OCI-LY7 (cell line): ENCODE measurements around the gene TSPAN5. TPM values are rescaled to one million over a fixed set of nuclear protein-coding genes. Genes with fewer than 3 reads are reported as not detected.

Experiments used
- BruUV-seq: library from RNA; stranded (reverse); fragments of 400-500 nt; replicated peaks from 2 replicates; lab custom pipeline; 2021; lab: Mats Ljungman, UMichigan
- CTCF ChIA-PET: fragments of 300-600 bp; sonication (Branson Sonifier 250); formaldehyde crosslinking; loops from one replicate; lab custom pipeline; 2022; ENCODE audit warnings: antibody characterized with exemption; ENCODE audit not compliant: unreplicated experiment; lab: Charles Lee
- POLR2A ChIA-PET: fragments of 300-600 bp; sonication (Branson Sonifier 250); formaldehyde crosslinking; loops from one replicate; lab custom pipeline; 2022; ENCODE audit warnings: antibody characterized with exemption; lab: Charles Lee
- DNase-seq: peaks from one replicate; pipeline ENCODE4 v3.0.0-alpha.2; 2015; ENCODE audit warnings: low spot score
- H2AFZ ChIP-seq: fragments of 200-600 bp; sonication (generic), shearing (Covaris generic); 2 replicates; pipeline ENCODE4 v1.6.1; 2014; ENCODE audit warnings: mild to moderate bottlenecking, antibody characterized with exemption, low read length, moderate library complexity
- H3K27ac ChIP-seq: fragments of 200-600 bp; sonication (generic); 2 replicates; pipeline ENCODE4 v1.5.1; 2014; ENCODE audit warnings: mixed run types, low read depth, mild to moderate bottlenecking, moderate library complexity, low read length, inconsistent platforms; ENCODE audit not compliant: poor library complexity, severe bottlenecking
- H3K36me3 ChIP-seq: fragments of 200-600 bp; sonication (generic); 2 replicates; pipeline ENCODE4 v1.6.1; 2014; ENCODE audit warnings: mild to moderate bottlenecking, antibody characterized with exemption, low read length, moderate library complexity, mixed read lengths; ENCODE audit not compliant: insufficient read depth
- H3K4me1 ChIP-seq: fragments of 200-600 bp; sonication (generic); 2 replicates; pipeline ENCODE4 v1.5.1; 2014; ENCODE audit warnings: mild to moderate bottlenecking, low read length; ENCODE audit not compliant: insufficient read depth, poor library complexity, severe bottlenecking
- H3K4me2 ChIP-seq: fragments of 200-600 bp; sonication (generic); 2 replicates; pipeline ENCODE4 v1.6.1; 2014; ENCODE audit warnings: mild to moderate bottlenecking, low read length
- H3K4me3 ChIP-seq: fragments of 200-600 bp; sonication (generic); 2 replicates; pipeline ENCODE4 v1.5.1; 2014; ENCODE audit warnings: mild to moderate bottlenecking, low read depth, low read length; ENCODE audit not compliant: poor library complexity, severe bottlenecking
- H3K79me2 ChIP-seq: fragments of 200-600 bp; sonication (generic); 2 replicates; pipeline ENCODE4 v1.6.1; 2016; ENCODE audit warnings: low read depth, mild to moderate bottlenecking, low read length, moderate library complexity, mixed read lengths; ENCODE audit not compliant: insufficient read depth
- H3K9me2 ChIP-seq: fragments of 200-600 bp; sonication (generic); 2 replicates; pipeline ENCODE4 v1.6.1; 2016; ENCODE audit warnings: mild to moderate bottlenecking, low read length, mixed read lengths; ENCODE audit not compliant: insufficient read depth
- H3K9me3 ChIP-seq: fragments of 200-600 bp; sonication (generic); 2 replicates; pipeline ENCODE4 v1.6.1; 2014; ENCODE audit warnings: mild to moderate bottlenecking, mixed run types, low read length, mixed read lengths
- H4K20me1 ChIP-seq: fragments of 200-600 bp; sonication (generic); 2 replicates; pipeline ENCODE4 v1.6.1; 2014; ENCODE audit warnings: mild to moderate bottlenecking, antibody characterized with exemption, low read length, moderate library complexity, mixed read lengths; ENCODE audit not compliant: insufficient read depth
- EZH2phosphoT487 ChIP-seq: fragments of 200-600 bp; sonication (generic); IDR thresholded peaks from 2 replicates; pipeline ENCODE4 v1.6.1; 2018; ENCODE audit warnings: low read depth, borderline replicate concordance, mild to moderate bottlenecking, mixed run types, antibody characterized with exemption, low read length, moderate library complexity, mixed read lengths
- intact Hi-C: fragments of 100-400 bp; cut with micrococcal nuclease; formaldehyde crosslinking; loops from one replicate; pipeline ENCODE4 v1.10.0; 2022; ENCODE audit not compliant: unreplicated experiment
- total RNA-seq, 2 experiments: library from RNA; depleted of rRNA in 1 of 2; stranded (reverse); fragments of >200 nt in 1 of 2; shearing (Covaris generic) in 1 of 2; gene quantifications; 2 replicates each; pipeline ENCODE4 v1.2.3, GENCODE V29; 2014 to 2022
- TF ChIP-seq, protein P1 (sequence below): fragments of 200-600 bp; sonication (generic); conservative IDR thresholded peaks from 2 replicates; pipeline ENCODE4 v1.5.1; 2014; ENCODE audit warnings: mild to moderate bottlenecking, antibody characterized with exemption, low read length, moderate library complexity, mixed read lengths

Gene TSPAN5
- total RNA-seq, 2 experiments from 2014 or later: not detected

DNA sequence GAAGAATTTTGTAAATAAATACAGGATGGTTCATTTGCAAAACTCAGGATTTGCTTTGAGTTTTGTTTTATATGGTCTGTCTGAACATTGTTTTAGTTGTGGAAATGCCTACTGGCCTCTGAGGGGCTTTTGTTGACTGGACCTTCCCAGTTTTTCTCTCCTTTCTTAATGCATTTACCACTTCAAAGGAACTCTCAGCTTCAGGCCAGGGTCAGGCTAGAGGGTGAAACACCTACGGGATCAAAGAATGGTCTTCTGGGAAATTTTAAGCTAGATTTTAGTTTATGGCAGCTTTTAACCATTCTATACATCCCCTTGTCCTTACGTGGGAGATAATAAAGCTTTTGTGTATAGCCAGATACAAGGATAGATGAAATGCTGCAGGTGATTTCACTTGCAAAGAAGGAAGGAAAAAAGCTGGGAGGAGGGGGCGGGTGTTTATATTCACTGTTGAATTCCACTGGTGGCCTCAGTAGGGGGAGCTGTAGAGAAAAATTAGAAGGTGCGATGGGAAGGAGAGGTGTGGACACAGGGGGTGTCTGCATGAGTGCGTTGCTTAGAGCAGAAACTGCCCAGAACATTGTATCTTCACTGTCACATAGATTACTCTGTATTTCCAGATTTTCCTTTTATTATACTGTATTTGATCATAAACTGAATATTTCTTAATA lies 151.8 kb downstream of the TSPAN5 start:
- Histone ChIP-seq H3K9me3 (no peaks in the 10 kb centered on the region), H3K4me2 (no peak overlapping the region), H3K27ac (no peak overlapping the region), H3K4me1 (no peaks in the 10 kb centered on the region), H4K20me1 (no peaks in the 10 kb centered on the region), H3K4me3 (no peak overlapping the region), H3K9me2 (no peaks in the 10 kb centered on the region), H2AFZ (no peak overlapping the region), H3K79me2 (no peaks in the 10 kb centered on the region), H3K36me3 (no peaks in the 10 kb centered on the region)
- POLR2A ChIA-PET: interaction anchor here (0.6 kb wide), 1 partner anchor 355 kb away, joined by 3 read pairs; no protein-coding TSS in a partner anchor
- TF ChIP-seq, protein P1, sequence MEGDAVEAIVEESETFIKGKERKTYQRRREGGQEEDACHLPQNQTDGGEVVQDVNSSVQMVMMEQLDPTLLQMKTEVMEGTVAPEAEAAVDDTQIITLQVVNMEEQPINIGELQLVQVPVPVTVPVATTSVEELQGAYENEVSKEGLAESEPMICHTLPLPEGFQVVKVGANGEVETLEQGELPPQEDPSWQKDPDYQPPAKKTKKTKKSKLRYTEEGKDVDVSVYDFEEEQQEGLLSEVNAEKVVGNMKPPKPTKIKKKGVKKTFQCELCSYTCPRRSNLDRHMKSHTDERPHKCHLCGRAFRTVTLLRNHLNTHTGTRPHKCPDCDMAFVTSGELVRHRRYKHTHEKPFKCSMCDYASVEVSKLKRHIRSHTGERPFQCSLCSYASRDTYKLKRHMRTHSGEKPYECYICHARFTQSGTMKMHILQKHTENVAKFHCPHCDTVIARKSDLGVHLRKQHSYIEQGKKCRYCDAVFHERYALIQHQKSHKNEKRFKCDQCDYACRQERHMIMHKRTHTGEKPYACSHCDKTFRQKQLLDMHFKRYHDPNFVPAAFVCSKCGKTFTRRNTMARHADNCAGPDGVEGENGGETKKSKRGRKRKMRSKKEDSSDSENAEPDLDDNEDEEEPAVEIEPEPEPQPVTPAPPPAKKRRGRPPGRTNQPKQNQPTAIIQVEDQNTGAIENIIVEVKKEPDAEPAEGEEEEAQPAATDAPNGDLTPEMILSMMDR: peak; percentile 43; the same call in 1 of the 2 replicates
- TF ChIP-seq EZH2phosphoT487: no peak
- no peak for DNase-seq
- intact Hi-C loops: no loop called here
- BruUV-seq: no TSS peak
- CTCF ChIA-PET: interaction anchor here (0.6 kb wide), 1 partner anchor 487 kb away, joined by 4 read pairs; no protein-coding TSS in a partner anchor

DNA sequence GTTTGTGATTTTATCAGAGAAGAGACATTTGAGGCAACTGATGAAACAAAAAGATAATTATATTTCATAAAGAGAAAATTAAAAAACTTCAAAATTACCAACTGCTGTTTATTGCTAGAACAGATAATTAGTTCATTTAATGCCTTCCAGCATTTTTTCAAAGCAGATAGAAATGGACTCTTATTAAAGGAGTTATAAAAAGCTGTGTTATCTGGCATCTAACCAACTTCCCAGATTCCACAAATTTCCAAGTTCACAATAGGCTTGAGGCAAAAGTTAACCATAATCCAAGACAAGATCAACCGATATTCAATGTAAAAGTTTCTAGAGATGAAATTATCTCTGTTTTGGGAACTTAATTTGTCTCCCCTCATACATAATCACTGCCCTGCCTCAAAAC lies 152.4 kb downstream of the TSPAN5 start:
- Histone ChIP-seq H3K4me1 (no peaks in the 10 kb centered on the region), H3K27ac (no peak overlapping the region), H4K20me1 (no peaks in the 10 kb centered on the region), H3K9me2 (no peaks in the 10 kb centered on the region), H2AFZ (no peak overlapping the region), H3K4me2 (no peak overlapping the region), H3K36me3 (no peaks in the 10 kb centered on the region), H3K4me3 (no peak overlapping the region), H3K79me2 (no peaks in the 10 kb centered on the region), H3K9me3 (no peaks in the 10 kb centered on the region)
- TF ChIP-seq EZH2phosphoT487: no peak
- TF ChIP-seq, protein P1: no peak
- ChIA-PET CTCF (interaction anchor here (0.6 kb wide), 1 partner anchor 488 kb away, joined by 4 read pairs; no protein-coding TSS in a partner anchor), POLR2A (interaction anchor here (0.5 kb wide), 1 partner anchor 34 kb away, joined by 3 read pairs; no protein-coding TSS in a partner anchor)
- BruUV-seq: no TSS peak
- no peak for DNase-seq
- intact Hi-C loops: no loop called here

DNA sequence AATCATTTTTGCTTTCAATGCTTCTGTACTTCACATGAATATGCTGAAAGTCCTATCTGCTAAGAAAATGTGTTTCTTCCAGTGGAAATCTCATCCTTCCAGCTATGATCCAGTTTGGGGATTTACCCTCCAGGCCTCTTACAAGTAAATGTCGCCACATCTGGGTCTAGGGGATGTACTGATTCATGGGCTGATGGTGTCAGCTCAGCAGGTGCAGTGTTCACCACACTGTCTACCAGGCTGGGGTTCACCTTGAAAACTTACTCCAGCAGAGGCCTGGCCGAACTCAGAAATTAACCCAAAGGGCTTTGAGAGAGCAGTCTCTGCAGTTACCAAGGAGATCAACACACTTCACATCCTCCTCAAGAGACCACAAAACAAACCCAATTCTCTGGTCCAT lies 154.3 kb downstream of the TSPAN5 start:
- DNase-seq: no peak
- Histone ChIP-seq H4K20me1 (no peaks in the 10 kb centered on the region), H3K27ac (no peak overlapping the region), H3K79me2 (no peaks in the 10 kb centered on the region), H3K36me3 (no peaks in the 10 kb centered on the region), H3K4me2 (no peak overlapping the region), H3K4me3 (no peak overlapping the region), H3K9me2 (no peaks in the 10 kb centered on the region), H2AFZ (no peak overlapping the region), H3K4me1 (no peaks in the 10 kb centered on the region), H3K9me3 (no peaks in the 10 kb centered on the region)
- intact Hi-C loops: no loop called here
- ChIA-PET CTCF (no interaction called here), POLR2A (interaction anchor here (0.6 kb wide), 1 partner anchor 305 kb away, joined by 3 read pairs; no protein-coding TSS in a partner anchor)
- no TSS peak for BruUV-seq
- TF ChIP-seq, protein P1: no peak
- no peak for TF ChIP-seq EZH2phosphoT487
